MM.1S (cell line): ENCODE measurements around the gene SYCN.

Experiments
- DNase-seq: peaks from one replicate; pipeline ENCODE4 v3.0.0-alpha.2; 2015
- H2AFZ ChIP-seq: fragments of 300-600 bp; sonication (generic); 2 replicates; pipeline ENCODE4 v1.6.0; 2016; ENCODE audit warnings: antibody characterized with exemption, low read length
- H3F3A ChIP-seq: fragments of 300-600 bp; sonication (generic); 2 replicates; pipeline ENCODE4 v1.6.1; 2016; ENCODE audit warnings: mild to moderate bottlenecking, antibody characterized with exemption, low read length, moderate library complexity, mixed read lengths; ENCODE audit not compliant: insufficient read depth
- H3K27ac ChIP-seq: fragments of 300-600 bp; sonication (generic); 2 replicates; pipeline ENCODE4 v1.5.1; 2016; ENCODE audit warnings: mild to moderate bottlenecking, low read length
- H3K27me3 ChIP-seq: fragments of 300-600 bp; sonication (generic); replicated peaks from 2 replicates; pipeline ENCODE4 v1.6.0; 2016; ENCODE audit warnings: low read length; ENCODE audit not compliant: insufficient read depth
- H3K36me3 ChIP-seq: fragments of 300-600 bp; sonication (generic); replicated peaks from 2 replicates; pipeline ENCODE4 v1.6.1; 2016; ENCODE audit warnings: mild to moderate bottlenecking, low read length, mixed read lengths; ENCODE audit not compliant: insufficient read depth
- H3K4me1 ChIP-seq: fragments of 300-600 bp; sonication (generic); 2 replicates; pipeline ENCODE4 v1.6.1; 2016; ENCODE audit warnings: low read length, mixed read lengths
- H3K4me2 ChIP-seq: fragments of 300-600 bp; sonication (generic); 2 replicates; pipeline ENCODE4 v1.6.0; 2016; ENCODE audit warnings: low read depth, low read length
- H3K4me3 ChIP-seq: fragments of 300-600 bp; sonication (generic); 2 replicates; pipeline ENCODE4 v1.5.1; 2016; ENCODE audit warnings: low read length, mixed read lengths
- H3K79me2 ChIP-seq: fragments of 300-600 bp; sonication (generic); 2 replicates; pipeline ENCODE4 v1.6.1; 2016; ENCODE audit warnings: mixed run types, low read length, mixed read lengths
- H3K9ac ChIP-seq: fragments of 300-600 bp; sonication (generic); 2 replicates; pipeline ENCODE4 v1.6.1; 2016; ENCODE audit warnings: low read length, mixed read lengths
- H3K9me2 ChIP-seq: fragments of 300-600 bp; sonication (generic); replicated peaks from 2 replicates; pipeline ENCODE4 v1.6.1; 2016; ENCODE audit warnings: mild to moderate bottlenecking, low read length, mixed read lengths; ENCODE audit not compliant: insufficient read depth
- H3K9me3 ChIP-seq: fragments of 300-600 bp; sonication (generic); replicated peaks from 2 replicates; pipeline ENCODE4 v1.6.1; 2016; ENCODE audit warnings: mild to moderate bottlenecking, low read length, mixed read lengths; ENCODE audit not compliant: insufficient read depth
- H4K20me1 ChIP-seq: fragments of 300-600 bp; sonication (generic); 2 replicates; pipeline ENCODE4 v1.6.1; 2016; ENCODE audit warnings: mild to moderate bottlenecking, low read length, moderate library complexity, mixed read lengths; ENCODE audit not compliant: insufficient read depth
- EZH2 ChIP-seq: fragments of 300-600 bp; sonication (generic); optimal IDR thresholded peaks from 2 replicates; pipeline ENCODE3; 2017; ENCODE audit warnings: low read depth, mild to moderate bottlenecking, antibody characterized with exemption, low read length, mixed read lengths
- EZH2phosphoT487 ChIP-seq: fragments of 300-600 bp; sonication (generic); IDR thresholded peaks from 2 replicates; pipeline ENCODE4 v1.6.1; 2018; ENCODE audit warnings: antibody characterized with exemption, low read length
- TF ChIP-seq, protein P1 (sequence below): fragments of 300-600 bp; sonication (generic); IDR thresholded peaks from 2 replicates; pipeline ENCODE4 v1.5.1; 2016; ENCODE audit warnings: antibody characterized with exemption, low read length, mixed read lengths

Gene SYCN

DNA sequence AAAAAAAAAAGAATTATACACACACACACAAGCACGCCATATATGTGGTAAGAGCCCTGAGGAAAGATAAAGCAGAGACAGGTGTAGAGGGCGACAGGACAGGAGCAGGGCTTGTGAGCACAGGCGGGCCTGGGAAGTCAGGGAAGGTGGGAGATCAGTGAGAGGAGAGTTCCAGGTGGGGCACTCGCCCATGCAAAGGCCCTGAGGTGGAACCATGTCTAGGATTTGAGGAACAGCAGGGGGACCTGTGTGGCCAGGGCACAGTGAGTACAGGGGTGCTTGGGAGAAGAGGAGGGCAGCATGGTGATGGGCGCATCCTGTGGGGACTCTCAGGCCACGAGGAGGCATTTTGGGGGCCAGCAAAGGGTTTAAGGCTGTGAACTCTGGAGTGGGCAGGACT, 39.8 kb downstream of the SYCN start:
- no peaks in the 10 kb centered on the region for H3K36me3 ChIP-seq
- no peak overlapping the region for H2AFZ ChIP-seq
- H3K4me3 ChIP-seq = no peak overlapping the region
- H3K9me3 ChIP-seq = no peaks in the 10 kb centered on the region
- H3K4me2 ChIP-seq = no peak overlapping the region
- no peaks in the 10 kb centered on the region for H3K27me3 ChIP-seq
- TF ChIP-seq EZH2phosphoT487 (no peak), EZH2 (no peak)
- TF ChIP-seq, protein P1, sequence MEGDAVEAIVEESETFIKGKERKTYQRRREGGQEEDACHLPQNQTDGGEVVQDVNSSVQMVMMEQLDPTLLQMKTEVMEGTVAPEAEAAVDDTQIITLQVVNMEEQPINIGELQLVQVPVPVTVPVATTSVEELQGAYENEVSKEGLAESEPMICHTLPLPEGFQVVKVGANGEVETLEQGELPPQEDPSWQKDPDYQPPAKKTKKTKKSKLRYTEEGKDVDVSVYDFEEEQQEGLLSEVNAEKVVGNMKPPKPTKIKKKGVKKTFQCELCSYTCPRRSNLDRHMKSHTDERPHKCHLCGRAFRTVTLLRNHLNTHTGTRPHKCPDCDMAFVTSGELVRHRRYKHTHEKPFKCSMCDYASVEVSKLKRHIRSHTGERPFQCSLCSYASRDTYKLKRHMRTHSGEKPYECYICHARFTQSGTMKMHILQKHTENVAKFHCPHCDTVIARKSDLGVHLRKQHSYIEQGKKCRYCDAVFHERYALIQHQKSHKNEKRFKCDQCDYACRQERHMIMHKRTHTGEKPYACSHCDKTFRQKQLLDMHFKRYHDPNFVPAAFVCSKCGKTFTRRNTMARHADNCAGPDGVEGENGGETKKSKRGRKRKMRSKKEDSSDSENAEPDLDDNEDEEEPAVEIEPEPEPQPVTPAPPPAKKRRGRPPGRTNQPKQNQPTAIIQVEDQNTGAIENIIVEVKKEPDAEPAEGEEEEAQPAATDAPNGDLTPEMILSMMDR = no peak
- H3K4me1 ChIP-seq = no peaks in the 10 kb centered on the region
- no peak for DNase-seq
- H3K9me2 ChIP-seq = no peaks in the 10 kb centered on the region
- H3K79me2 ChIP-seq = no peaks in the 10 kb centered on the region
- H4K20me1 ChIP-seq = no peaks in the 10 kb centered on the region
- H3K27ac ChIP-seq = no peak overlapping the region
- H3K9ac ChIP-seq = no peak overlapping the region
- H3F3A ChIP-seq = no peaks in the 10 kb centered on the region

DNA sequence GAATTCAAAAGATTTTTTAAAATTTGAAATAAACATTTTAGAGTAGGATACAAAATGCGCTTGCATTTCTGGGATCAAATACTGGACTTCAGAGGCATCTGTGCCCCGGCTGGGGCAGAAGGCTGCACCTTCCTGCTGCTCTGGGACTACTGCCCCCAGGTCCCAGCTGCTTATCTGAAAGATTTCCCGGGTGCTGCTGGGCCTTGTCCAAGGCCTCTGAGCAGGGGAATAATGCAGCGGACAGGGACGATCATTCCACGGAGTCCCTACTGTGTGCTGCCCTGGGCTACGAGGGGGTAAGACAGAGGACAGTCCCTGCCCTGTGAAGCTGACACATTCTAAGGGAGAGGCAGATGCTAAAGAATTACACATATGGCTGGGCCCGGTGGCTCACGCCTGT, 40.4 kb downstream of the SYCN start:
- no peaks in the 10 kb centered on the region for H3K9me3 ChIP-seq
- H2AFZ ChIP-seq = no peak overlapping the region
- H3K27me3 ChIP-seq = no peaks in the 10 kb centered on the region
- no peak overlapping the region for H3K4me3 ChIP-seq
- H3K9ac ChIP-seq = no peak overlapping the region
- no peak for DNase-seq
- H4K20me1 ChIP-seq = no peaks in the 10 kb centered on the region
- H3K4me1 ChIP-seq = no peaks in the 10 kb centered on the region
- H3F3A ChIP-seq = no peaks in the 10 kb centered on the region
- peaks cover 2% of the 10 kb centered on the region; the same call in 1 of the 2 replicates for H3K79me2 ChIP-seq
- H3K9me2 ChIP-seq = no peaks in the 10 kb centered on the region
- H3K27ac ChIP-seq = no peak overlapping the region
- TF ChIP-seq EZH2 = no peak
- TF ChIP-seq EZH2phosphoT487 = no peak
- TF ChIP-seq, protein P1 = no peak
- H3K36me3 ChIP-seq = no peaks in the 10 kb centered on the region
- H3K4me2 ChIP-seq = no peak overlapping the region

DNA sequence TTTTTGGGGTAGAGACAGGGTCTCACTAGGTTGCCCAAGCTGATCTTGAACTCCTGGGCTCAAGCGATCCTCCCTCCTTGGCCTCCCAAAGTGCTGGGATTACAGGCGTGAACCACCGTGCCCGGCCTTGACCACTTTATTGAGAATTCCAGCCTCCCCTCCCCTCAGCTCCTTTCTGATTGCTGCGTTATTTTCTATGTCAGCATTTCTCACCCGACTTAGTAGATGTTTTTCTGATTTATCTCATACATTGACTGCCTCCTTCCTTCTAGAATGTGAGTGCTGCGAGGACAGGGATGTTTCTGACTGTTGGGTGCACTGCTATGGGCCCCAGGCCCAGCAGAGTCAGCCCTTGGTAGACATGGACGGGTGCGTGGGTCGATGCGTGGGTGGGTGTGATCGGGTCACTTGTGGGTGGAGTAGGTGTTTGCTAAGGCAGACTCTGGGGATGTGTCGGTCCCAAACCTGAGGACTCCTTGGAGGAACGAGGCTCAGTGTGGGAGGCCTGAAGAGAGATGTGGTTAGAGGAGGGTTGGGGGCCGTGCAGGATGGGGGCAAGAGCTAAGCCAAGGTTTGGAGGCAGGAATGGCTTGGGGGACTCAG, 41.5 kb downstream of the SYCN start:
- Histone ChIP-seq H3K4me3 (no peak overlapping the region), H2AFZ (no peak overlapping the region), H3K9me3 (no peaks in the 10 kb centered on the region), H3K9ac (no peak overlapping the region), H3K4me2 (no peak overlapping the region), H3K9me2 (no peaks in the 10 kb centered on the region), H3K4me1 (no peaks in the 10 kb centered on the region), H3K27me3 (no peaks in the 10 kb centered on the region), H3F3A (no peaks in the 10 kb centered on the region), H3K36me3 (no peaks in the 10 kb centered on the region), H3K79me2 (peaks cover 8% of the 10 kb centered on the region), H4K20me1 (no peaks in the 10 kb centered on the region), H3K27ac (no peak overlapping the region)
- DNase-seq = no peak
- TF ChIP-seq, protein P1 = no peak
- TF ChIP-seq EZH2phosphoT487 (no peak), EZH2 (no peak)
